Trophoblast cell (in vitro differentiated cells and primary cell): ENCODE data around the gene PCNT.

ENCODE experiments used
- DNase-seq, 2 donors: peaks; one replicate each; pipeline ENCODE4 v3.0.0-alpha.2; 2016
- H2AFZ ChIP-seq: 2 replicates; pipeline ENCODE4 v1.6.1; 2013; ENCODE audit warnings: low read length, moderate library complexity, mild to moderate bottlenecking; ENCODE audit not compliant: insufficient read depth, poor library complexity
- H2AK5ac ChIP-seq: 2 replicates; pipeline ENCODE4 v1.6.1; 2013; ENCODE audit warnings: mild to moderate bottlenecking, low read length
- H2BK120ac ChIP-seq: 2 replicates; pipeline ENCODE4 v1.6.1; 2013; ENCODE audit warnings: low read length, mild to moderate bottlenecking, moderate library complexity; ENCODE audit not compliant: insufficient read depth, poor library complexity
- H2BK12ac ChIP-seq: 2 replicates; pipeline ENCODE4 v1.6.1; 2013; ENCODE audit warnings: mild to moderate bottlenecking, low read length, moderate library complexity
- H2BK5ac ChIP-seq: 2 replicates; pipeline ENCODE4 v1.6.1; 2013; ENCODE audit warnings: low read length, low read depth, moderate library complexity, mild to moderate bottlenecking; ENCODE audit not compliant: poor library complexity
- H3K14ac ChIP-seq: 2 replicates; pipeline ENCODE4 v1.6.1; 2013; ENCODE audit warnings: mild to moderate bottlenecking, low read length
- H3K18ac ChIP-seq: 2 replicates; pipeline ENCODE4 v1.6.1; 2013; ENCODE audit warnings: mild to moderate bottlenecking, low read length
- H3K23ac ChIP-seq: 2 replicates; pipeline ENCODE4 v1.6.1; 2013; ENCODE audit warnings: low read length
- H3K27ac ChIP-seq: 2 replicates; pipeline ENCODE4 v1.5.1; 2013; ENCODE audit warnings: low read depth, mild to moderate bottlenecking, inconsistent platforms, low read length, moderate library complexity
- H3K27me3 ChIP-seq: 2 replicates; pipeline ENCODE4 v1.6.1; 2013; ENCODE audit warnings: inconsistent platforms, mild to moderate bottlenecking, low read length, moderate library complexity; ENCODE audit not compliant: insufficient read depth
- H3K36me3 ChIP-seq, 2 experiments: 1 replicate in 1 of 2; 2 replicates in 1 of 2; pipeline ENCODE4 v1.6.1; 2013; ENCODE audit warnings: low read length in 2 of 2, mild to moderate bottlenecking in 2 of 2, moderate library complexity in 1 of 2; ENCODE audit not compliant: insufficient read depth in 2 of 2, control insufficient read depth in 1 of 2
- H3K4ac ChIP-seq: 2 replicates; pipeline ENCODE4 v1.6.1; 2013; ENCODE audit warnings: low read depth, mild to moderate bottlenecking, low read length, moderate library complexity
- H3K4me1 ChIP-seq, 2 experiments: 1 replicate in 1 of 2; 2 replicates in 1 of 2; pipeline ENCODE4 v1.6.1; 2013; ENCODE audit warnings: low read length in 2 of 2, mild to moderate bottlenecking in 2 of 2, moderate library complexity in 1 of 2; ENCODE audit not compliant: insufficient read depth in 2 of 2, control insufficient read depth in 1 of 2
- H3K4me2 ChIP-seq: 2 replicates; pipeline ENCODE4 v1.6.1; 2013; ENCODE audit warnings: inconsistent platforms, mild to moderate bottlenecking, low read length, moderate library complexity
- H3K4me3 ChIP-seq: 2 replicates; pipeline ENCODE4 v1.5.1; 2013; ENCODE audit warnings: mild to moderate bottlenecking, low read depth, low read length, inconsistent platforms
- H3K79me1 ChIP-seq: one replicate; pipeline ENCODE4 v1.6.1; 2013; ENCODE audit warnings: low read length
- H3K79me2 ChIP-seq: 2 replicates; pipeline ENCODE4 v1.6.1; 2013; ENCODE audit warnings: low read length, mild to moderate bottlenecking; ENCODE audit not compliant: control insufficient read depth, insufficient read depth, poor library complexity
- H3K9ac ChIP-seq: 2 replicates; pipeline ENCODE4 v1.6.1; 2013; ENCODE audit warnings: mild to moderate bottlenecking, low read length
- H3K9me3 ChIP-seq: 2 replicates; pipeline ENCODE4 v1.6.1; 2013; ENCODE audit warnings: low read depth, mild to moderate bottlenecking, control low read depth, inconsistent platforms, low read length; ENCODE audit not compliant: insufficient read depth
- H4K12ac ChIP-seq: 2 replicates; pipeline ENCODE4 v1.6.1; 2013; ENCODE audit warnings: low read depth, mild to moderate bottlenecking, low read length, moderate library complexity
- H4K8ac ChIP-seq: 2 replicates; pipeline ENCODE4 v1.6.1; 2013; ENCODE audit warnings: low read depth, mild to moderate bottlenecking, low read length, moderate library complexity
- H4K91ac ChIP-seq: one replicate; pipeline ENCODE4 v1.6.1; 2013; ENCODE audit warnings: low read depth, mild to moderate bottlenecking, low read length, moderate library complexity
- WGBS: extraction: QIAGEN DNeasy Blood & Tissue Kit; methylation state at CpG from one replicate; pipeline ENCODE4 v1.1.7; 2013; ENCODE audit warnings: missing lambda C conversion rate; ENCODE audit not compliant: insufficient read length, insufficient coverage; ENCODE audit errors: extremely low coverage; 5-methylcytosine and 5-hydroxymethylcytosine counted together

Gene PCNT

DNA sequence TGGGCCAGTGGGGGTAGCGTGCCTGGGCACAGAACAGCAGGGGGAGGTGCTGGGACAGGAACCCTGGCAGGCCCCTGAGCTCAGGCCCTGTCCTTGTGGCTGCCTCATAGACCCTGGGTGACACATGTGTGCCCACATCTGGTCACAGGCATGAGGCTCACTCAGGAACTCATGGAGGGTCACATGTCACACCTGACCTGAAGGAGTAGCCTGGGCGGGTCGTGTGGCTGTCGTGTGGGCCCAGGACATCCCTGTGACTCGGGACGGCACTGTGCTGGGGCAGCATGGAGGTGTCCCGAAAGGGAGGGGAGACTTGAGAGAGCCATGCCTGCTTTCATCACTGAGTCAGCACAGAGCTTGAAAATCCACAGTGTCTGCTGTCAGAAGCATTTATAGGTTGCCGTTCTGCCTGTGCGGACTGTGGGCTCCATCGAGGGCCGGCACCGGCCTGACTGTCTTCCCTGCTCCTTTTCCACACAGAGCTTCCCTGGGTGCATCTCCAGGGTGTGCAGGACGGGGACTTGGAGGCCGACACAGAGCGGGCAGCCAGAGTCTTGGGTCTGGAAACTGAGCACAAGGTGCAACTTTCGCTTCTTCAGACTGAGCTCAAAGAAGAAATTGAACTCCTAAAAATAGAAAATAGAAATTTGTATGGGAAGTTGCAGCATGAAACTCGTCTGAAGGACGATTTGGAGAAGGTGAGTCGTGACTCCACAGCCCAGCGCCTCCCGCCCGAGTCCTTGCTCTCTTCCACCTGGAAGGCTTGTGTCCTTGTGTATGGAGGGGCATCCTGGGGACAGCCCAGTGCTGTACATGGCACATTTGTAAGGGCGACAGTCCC is 32.8 kb downstream of the PCNT start:
- Histone ChIP-seq H3K4me2 (no peak overlapping the region), H2BK5ac (no peak overlapping the region), H2BK120ac (no peak overlapping the region), H4K8ac (no peak overlapping the region), H3K18ac (no peak overlapping the region), H3K4me1 (no peaks in the 10 kb centered on the region), H2AK5ac (no peak overlapping the region), H2AFZ (no peak overlapping the region), H3K27ac (no peak overlapping the region), H3K23ac (no peak overlapping the region), H3K4ac (no peak overlapping the region), H3K4me3 (no peak overlapping the region), H3K9ac (no peak overlapping the region), H3K27me3 (no peaks in the 10 kb centered on the region), H2BK12ac (no peak overlapping the region), H4K12ac (no peak overlapping the region), H3K36me3 (peaks cover 67 to 73% of the 10 kb centered on the region in 2 experiments), H4K91ac (no peak overlapping the region), H3K9me3 (peaks cover 2% of the 10 kb centered on the region), H3K79me2 (no peaks in the 10 kb centered on the region), H3K14ac (no peak overlapping the region), H3K79me1 (no peaks in the 10 kb centered on the region)
- DNase-seq = no peak
- WGBS = no CpG with 5 or more reads among the region's 23 CpGs

DNA sequence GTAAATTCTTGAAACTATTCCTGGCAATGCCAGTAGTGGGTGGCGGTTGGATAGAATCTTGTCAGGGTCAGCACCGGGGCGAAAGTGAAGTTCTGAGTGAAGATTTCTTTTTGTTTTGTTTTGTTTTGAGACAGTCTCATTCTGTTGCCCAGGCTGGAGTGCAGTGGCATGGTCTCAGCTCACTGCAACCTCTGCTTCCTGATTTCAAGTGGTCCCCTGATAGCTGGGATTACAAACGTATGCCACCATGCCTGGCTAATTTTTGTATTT is 33.3 kb downstream of the PCNT start:
- H2AFZ ChIP-seq = no peak overlapping the region
- H3K4ac ChIP-seq = no peak overlapping the region
- peaks cover 2% of the 10 kb centered on the region for H3K9me3 ChIP-seq
- no peak overlapping the region for H2AK5ac ChIP-seq
- no peak overlapping the region for H3K23ac ChIP-seq
- no peak overlapping the region for H2BK5ac ChIP-seq
- no CpG with 5 or more reads among the region's 4 CpGs for WGBS
- no peak overlapping the region for H4K8ac ChIP-seq
- no peak overlapping the region for H3K27ac ChIP-seq
- no peak overlapping the region for H2BK12ac ChIP-seq
- DNase-seq = no peak
- peaks cover 65 to 68% of the 10 kb centered on the region in 2 experiments for H3K36me3 ChIP-seq
- H4K12ac ChIP-seq = no peak overlapping the region
- no peak overlapping the region for H2BK120ac ChIP-seq
- H3K4me2 ChIP-seq = no peak overlapping the region
- no peaks in the 10 kb centered on the region for H3K79me1 ChIP-seq
- H3K18ac ChIP-seq = no peak overlapping the region
- H3K9ac ChIP-seq = no peak overlapping the region
- H3K79me2 ChIP-seq = no peaks in the 10 kb centered on the region
- H3K14ac ChIP-seq = no peak overlapping the region
- no peak overlapping the region for H4K91ac ChIP-seq
- H3K4me1 ChIP-seq = no peaks in the 10 kb centered on the region
- no peaks in the 10 kb centered on the region for H3K27me3 ChIP-seq
- H3K4me3 ChIP-seq = no peak overlapping the region

DNA sequence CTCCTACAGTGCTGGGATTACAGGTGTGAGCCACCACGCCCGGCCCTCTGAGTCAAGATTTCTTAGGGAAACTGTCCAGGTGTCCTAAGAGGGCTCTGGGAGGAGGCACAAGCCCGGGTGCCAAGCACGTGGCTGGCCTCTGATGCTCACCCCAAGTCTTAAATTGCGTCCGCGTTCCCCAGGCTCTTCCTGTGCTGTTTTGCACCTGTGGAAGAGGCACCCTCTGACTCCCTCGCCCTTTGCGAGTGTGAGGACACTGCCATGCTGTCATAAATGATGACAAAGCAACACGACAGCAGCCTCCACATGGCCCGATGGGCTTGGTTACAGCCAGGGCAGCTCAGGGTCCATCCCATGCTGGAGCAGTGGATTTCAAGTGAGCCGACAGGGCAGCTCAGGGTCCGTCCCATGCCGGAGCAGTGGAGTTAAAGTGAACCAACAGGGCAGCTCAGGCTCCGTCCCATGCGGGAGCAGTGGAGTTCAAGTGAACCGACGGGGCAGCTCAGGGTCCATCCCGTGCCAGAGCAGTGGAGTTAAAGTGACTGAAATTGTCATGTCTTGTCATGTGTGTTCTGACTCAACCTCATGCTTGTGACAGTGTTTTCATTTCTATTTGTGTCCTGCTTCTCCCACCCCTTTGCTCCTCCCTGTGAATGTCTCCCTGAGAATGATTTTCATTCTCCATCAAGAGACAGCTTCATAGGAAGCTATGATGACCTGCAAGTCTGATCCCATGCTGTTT is 33.9 kb downstream of the PCNT start:
- H3K9ac ChIP-seq = no peak overlapping the region
- no peak overlapping the region for H2BK12ac ChIP-seq
- no peak overlapping the region for H4K8ac ChIP-seq
- peaks cover 60 to 63% of the 10 kb centered on the region in 2 experiments for H3K36me3 ChIP-seq
- H3K4me3 ChIP-seq = peak overlapping the region; percentile 9
- H3K4me2 ChIP-seq = no peak overlapping the region
- H4K91ac ChIP-seq = no peak overlapping the region
- no peak overlapping the region for H4K12ac ChIP-seq
- no peak overlapping the region for H3K18ac ChIP-seq
- no peaks in the 10 kb centered on the region for H3K4me1 ChIP-seq
- H3K9me3 ChIP-seq = peaks cover 2% of the 10 kb centered on the region
- no peak overlapping the region for H3K27ac ChIP-seq
- H2BK120ac ChIP-seq = no peak overlapping the region
- H3K79me1 ChIP-seq = no peaks in the 10 kb centered on the region
- no peak overlapping the region for H3K4ac ChIP-seq
- no CpG with 5 or more reads among the region's 19 CpGs for WGBS
- no peak overlapping the region for H3K23ac ChIP-seq
- no peaks in the 10 kb centered on the region for H3K79me2 ChIP-seq
- H2AFZ ChIP-seq = no peak overlapping the region
- no peaks in the 10 kb centered on the region for H3K27me3 ChIP-seq
- no peak overlapping the region for H2AK5ac ChIP-seq
- H3K14ac ChIP-seq = no peak overlapping the region
- no peak for DNase-seq
- H2BK5ac ChIP-seq = no peak overlapping the region

DNA sequence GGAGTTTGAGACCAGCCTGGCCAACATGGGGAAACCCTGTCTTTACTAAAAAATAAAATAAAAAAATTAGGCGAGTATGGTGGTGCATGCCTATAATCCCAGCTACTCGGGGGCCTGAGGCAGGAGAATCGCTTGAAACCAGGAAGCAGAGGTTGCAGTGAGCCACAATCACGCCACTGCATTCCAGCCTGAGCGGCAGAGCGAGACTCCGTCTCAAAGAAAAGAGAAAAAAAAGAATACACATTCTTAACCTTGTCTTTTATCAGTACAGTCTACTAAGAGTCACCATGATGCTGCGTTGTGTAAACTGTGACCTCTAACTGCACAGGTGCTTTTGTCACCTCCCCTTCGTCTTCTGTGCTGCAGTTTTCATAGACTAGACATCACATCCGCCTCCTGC is 37.2 kb downstream of the PCNT start:
- Histone ChIP-seq H2BK120ac (no peak overlapping the region), H3K23ac (no peak overlapping the region), H4K91ac (no peak overlapping the region), H3K79me1 (no peaks in the 10 kb centered on the region), H3K36me3 (peaks cover 54% of the 10 kb centered on the region in 2 experiments), H2AK5ac (no peak overlapping the region), H2AFZ (no peak overlapping the region), H3K4me1 (no peaks in the 10 kb centered on the region), H3K79me2 (no peaks in the 10 kb centered on the region), H2BK12ac (no peak overlapping the region), H3K9me3 (peaks cover 2% of the 10 kb centered on the region), H3K27me3 (no peaks in the 10 kb centered on the region), H4K12ac (no peak overlapping the region), H3K4ac (no peak overlapping the region), H4K8ac (no peak overlapping the region), H3K4me3 (no peak overlapping the region), H3K27ac (no peak overlapping the region), H3K14ac (no peak overlapping the region), H3K9ac (no peak overlapping the region), H3K18ac (no peak overlapping the region), H2BK5ac (no peak overlapping the region), H3K4me2 (no peak overlapping the region)
- DNase-seq = no peak
- no CpG with 5 or more reads among the region's 10 CpGs for whole genome bisulfite sequencing
